HuH-7 (cell line): ENCODE results near the gene PLXNB3.
A peak's percentile ranks its signal among the peaks of the same experiment; 100 is the strongest.

Experiments used
- DNase-seq: peaks from one replicate; pipeline ENCODE4 v3.0.0; 2011; ENCODE audit warnings: low spot score

Gene PLXNB3

DNA sequence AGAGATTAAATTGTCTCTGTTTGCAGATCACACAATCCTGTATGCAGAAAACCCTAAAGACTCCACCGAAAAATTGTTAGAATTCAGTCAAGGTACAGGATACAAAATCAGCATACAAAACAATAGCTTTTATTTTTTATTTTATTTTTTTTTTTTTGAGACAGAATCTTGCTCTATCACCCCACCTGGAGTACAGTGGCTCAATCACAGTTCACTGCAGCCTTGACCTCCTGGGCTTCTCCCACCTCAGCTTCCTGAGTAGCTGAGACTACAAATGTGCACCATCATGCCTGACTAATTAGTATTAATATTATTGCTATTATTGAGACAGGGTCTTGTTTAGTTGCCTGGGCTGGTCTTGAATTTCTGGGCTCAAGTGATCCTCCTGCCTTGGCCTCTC is 8.9 kb upstream of the PLXNB3 start:
- no peak for DNase-seq

DNA sequence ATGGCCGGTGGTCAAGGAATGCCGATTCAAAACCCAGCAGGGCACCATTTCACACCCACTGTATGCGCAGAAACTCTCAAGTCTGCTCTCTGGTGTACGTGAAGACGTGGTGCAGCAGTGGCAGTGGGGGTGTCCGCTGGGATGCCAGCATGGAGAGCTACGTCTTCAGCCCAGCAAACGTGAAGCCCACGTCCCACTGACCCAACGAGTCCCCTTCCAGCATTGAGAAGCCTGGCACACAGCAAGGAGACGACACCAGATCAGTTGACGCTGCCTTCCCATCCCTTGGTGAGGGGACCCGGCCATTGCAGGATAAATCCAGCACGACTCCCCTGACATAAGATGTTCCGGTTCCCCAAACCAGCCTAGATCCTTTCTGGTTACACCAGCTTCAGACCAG is 2.2 kb upstream of the PLXNB3 start:
- DNase-seq, result no peak

DNA sequence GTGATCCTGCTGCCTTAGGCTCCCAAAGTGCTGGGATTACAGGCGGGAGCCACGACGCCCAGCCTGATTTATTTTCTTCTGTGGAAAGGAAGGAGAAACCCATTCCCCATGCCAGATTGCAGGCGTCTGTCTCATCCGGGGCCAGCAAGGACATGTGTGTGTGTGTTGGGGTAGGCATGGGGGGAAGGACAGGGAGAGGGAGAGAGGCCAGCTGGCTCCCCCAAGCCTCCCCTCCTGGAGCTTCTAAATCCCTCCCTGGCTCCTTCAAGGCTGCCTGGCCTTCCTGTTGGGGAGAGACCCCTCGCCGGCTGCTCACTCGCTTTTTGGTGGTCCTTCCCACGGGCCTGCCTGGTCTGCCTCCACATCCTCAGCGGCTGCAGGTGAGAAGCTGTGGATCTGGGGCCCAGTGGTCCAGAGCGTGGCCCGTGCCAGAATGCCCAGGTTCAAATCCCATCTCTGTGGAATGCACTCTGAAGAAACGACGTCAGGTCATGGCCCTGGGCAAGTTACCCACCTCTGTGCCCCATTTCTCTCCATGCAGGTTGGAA is 1.3 kb upstream of the PLXNB3 start:
- DNase-seq, result no peak

- DNase-seq, result no peak
Observed at GRCh38 chrX:153763298-153763932, 634 bp upstream of the PLXNB3 start.

DNA sequence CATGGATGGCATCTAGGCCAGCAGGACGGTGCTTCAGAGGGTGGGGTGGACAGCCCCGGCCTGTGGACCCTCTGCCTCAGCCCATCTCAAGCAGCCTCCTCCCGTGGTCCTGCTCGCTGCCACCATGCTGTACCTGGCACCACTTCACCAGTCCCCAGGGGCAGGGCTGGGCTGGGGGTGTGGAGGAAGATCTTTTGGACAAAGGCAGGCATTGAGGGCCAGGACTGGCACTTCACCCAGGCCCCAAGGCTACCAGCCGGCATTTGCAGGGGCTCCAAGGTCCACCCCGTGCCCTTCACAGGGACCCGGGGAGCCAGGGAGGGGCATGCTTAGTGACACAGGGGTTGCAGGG is 713 bp downstream of the PLXNB3 start:
- DNase-seq, result no peak

DNA sequence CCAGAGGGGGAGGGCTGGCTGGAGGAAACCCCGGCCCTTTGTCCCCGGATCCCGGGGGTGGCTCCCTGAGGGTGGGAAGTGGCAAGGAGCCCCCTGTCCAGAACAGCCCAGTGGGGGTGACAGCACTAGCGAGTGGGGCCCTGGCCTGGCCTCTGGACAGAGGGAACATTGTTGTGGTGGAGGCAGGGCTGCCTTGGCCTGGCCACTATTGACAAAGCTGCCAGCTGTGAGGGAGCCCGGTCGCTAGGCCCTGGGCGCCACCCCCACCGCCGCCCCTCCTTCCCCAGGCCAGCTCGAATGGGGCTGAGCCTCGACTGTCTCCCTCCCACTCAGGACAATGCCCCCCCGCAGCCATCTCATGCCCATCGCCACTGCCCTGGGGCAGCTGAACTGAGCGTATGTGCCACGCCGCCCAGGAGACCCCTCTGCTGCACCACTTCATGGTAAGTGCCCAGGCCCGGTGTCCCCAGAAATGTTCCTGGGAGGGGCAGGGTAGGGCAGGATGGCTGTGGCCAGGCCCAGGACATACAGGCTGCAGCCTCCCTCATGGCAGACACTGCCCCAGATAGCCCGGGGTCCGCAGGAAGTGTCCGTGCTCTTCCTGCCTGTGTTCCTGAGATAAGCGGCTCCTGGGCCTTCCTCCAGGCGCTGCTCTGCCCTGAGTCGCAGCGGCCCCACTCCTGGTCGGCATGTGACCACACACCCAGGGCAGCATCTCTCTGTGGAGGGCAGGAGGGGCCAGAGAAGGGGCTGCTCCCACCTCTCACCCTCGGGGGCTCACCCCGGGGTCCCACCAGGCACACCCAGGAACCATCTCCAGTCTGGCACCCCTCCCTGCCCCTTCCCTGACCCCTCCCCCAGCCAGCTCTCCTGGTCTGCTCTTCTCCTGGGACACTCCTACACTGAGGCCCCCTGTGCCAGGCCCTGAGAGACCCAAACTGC is 1.4 kb downstream of the PLXNB3 start:
- no peak for DNase-seq

- peak; percentile 7 for DNase-seq
Observed at GRCh38 chrX:153766098-153766817, 2.2 kb downstream of the PLXNB3 start.

DNA sequence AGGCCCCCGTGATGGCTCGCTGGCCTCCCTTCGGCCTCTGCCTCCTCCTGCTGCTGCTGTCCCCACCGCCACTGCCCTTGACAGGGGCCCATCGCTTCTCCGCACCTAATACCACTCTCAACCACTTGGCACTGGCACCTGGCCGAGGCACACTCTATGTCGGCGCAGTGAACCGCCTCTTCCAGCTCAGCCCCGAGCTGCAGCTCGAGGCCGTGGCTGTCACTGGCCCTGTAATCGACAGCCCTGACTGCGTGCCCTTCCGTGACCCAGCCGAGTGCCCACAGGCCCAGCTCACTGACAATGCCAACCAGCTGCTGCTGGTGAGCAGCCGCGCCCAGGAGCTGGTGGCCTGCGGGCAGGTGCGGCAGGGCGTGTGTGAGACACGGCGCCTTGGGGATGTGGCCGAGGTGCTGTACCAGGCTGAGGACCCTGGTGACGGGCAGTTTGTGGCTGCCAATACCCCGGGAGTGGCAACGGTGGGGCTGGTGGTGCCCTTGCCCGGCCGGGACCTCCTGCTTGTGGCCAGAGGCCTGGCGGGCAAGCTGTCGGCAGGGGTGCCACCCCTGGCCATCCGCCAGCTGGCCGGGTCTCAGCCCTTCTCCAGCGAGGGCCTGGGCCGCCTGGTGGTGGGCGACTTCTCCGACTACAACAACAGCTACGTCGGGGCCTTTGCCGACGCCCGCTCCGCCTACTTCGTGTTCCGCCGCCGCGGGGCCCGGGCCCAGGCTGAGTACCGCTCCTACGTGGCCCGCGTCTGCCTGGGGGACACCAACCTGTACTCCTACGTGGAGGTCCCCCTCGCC is 3.0 kb downstream of the PLXNB3 start:
- no peak for DNase-seq

- DNase-seq, result no peak
Observed at GRCh38 chrX:153767674-153768055, 3.6 kb downstream of the PLXNB3 start.

- no peak for DNase-seq
Observed at GRCh38 chrX:153768311-153769157, 4.5 kb downstream of the PLXNB3 start.

- no peak for DNase-seq
Observed at GRCh38 chrX:153769158-153769864, 5.3 kb downstream of the PLXNB3 start.

GRCh38 chrX:153769865-153770600 is 6.0 kb downstream of the PLXNB3 start:
- DNase-seq, result no peak

- DNase-seq, result no peak
Observed at GRCh38 chrX:153770601-153771414, 6.8 kb downstream of the PLXNB3 start.

- DNase-seq, result no peak
Observed at GRCh38 chrX:153771415-153772315, 7.6 kb downstream of the PLXNB3 start.

GRCh38 chrX:153772316-153773217 is 8.5 kb downstream of the PLXNB3 start:
- no peak for DNase-seq

DNA sequence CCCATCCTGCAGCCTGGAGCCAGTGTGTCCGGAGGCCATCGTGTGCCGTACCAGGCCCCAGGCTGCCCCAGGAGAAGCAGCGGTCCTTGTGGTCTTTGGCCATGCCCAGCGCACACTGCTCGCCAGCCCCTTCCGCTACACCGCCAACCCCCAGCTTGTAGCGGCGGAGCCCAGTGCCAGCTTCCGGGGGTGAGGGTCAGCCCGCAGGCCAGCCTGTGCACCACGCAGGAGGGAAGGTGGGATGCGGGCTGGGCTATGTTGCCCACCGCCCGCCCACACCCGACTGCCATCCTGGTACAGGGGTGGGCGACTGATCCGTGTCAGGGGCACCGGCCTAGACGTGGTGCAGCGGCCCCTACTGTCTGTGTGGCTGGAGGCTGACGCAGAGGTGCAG is 9.2 kb downstream of the PLXNB3 start:
- DNase-seq, result no peak
